HG03159 (cell line): ENCODE measurements around the gene STRBP.
"Not testable (repeated sequence)": the region's sequence is repeated elsewhere in the genome, so short reads cannot be mapped to it uniquely, and the experiment has no call there.

Source experiments
- ATAC-seq: cut with Tn5 transposase; IDR thresholded peaks from one replicate; pipeline ENCODE4 v1.9.1; 2021; ENCODE audit warnings: mild to moderate bottlenecking, moderate library complexity; ENCODE audit not compliant: unreplicated experiment

The STRBP gene

GRCh38 chr9:123268465-123269259 is at the start of gene STRBP:
Gene STRBP, minus strand, starts transcription at chr9:123268586. Its CDS starts 84,452 bp downstream, at chr9:123184134.
- ATAC-seq = peak; percentile 87

- no peak for ATAC-seq
Observed at GRCh38 chr9:123316053-123316718, 47.8 kb upstream of the STRBP start.

DNA sequence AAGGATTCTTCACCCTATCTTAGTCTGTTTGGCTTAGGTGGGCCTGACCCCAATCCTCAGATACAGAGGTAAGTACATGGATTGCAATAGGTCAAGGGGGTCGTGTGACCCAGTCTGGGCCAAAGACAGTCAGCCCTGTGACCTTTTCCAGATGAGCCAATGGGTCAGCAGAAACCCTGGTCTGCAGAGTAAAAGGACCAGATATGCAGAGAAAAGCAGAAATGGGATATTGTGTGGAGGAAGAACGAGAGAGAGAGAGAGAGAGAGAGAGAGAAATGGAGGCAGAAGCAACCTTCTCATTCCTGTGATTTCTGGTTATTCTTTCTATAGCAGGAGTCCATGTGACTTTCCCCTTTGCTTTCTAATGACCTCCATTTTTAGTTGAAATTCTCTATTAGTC is 47.2 kb upstream of the STRBP start:
- ATAC-seq = no peak

DNA sequence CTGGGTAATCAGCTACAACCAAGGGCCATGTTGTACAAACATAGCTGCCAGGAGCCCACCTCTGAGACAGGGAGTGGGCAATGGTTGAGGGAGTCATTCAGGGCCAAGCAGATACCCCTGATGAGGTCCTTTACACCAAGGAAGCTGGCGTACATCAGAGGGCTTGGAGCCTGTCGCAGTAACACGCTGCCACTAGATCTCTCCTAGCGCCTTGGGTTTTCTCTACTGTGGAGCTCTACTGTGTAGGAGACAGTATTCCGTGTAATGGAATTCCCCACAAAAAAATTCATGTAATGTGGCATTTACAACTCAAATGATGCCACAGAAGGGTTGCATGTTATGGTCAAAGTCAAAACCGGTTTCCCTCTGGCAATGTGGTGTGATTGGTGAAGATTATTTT is 46.2 kb upstream of the STRBP start:
- ATAC-seq = no peak

DNA sequence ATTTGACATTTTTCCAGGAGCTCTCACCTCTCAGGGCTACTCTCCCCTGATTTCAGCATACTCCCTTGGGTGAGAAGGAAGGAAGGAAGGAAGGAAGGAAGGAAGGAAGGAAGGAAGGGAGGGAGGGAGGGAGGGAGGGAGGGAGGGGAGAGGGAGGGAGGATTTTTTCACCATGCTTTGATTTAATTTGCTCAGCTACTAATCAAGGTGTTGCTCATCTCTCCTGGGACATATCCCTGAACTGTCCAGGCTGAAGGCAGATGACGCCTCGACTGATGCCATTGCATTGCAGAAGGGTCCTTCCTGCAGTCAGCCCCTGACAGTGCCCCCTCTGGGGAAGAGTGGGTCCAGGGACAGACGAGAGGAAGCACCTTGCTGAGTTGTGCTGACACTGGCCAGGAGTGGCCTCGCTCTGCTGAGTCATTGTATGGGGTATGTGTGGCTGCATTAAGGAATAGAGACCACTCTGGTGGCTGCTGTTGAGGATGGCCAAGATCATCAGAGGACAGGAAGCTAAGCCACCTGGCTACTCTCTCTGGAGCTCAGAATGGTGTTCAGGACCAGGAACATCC is 44.0 kb upstream of the STRBP start:
- ATAC-seq = no peak

- ATAC-seq = no peak
Observed at GRCh38 chr9:123311250-123311752, 42.9 kb upstream of the STRBP start.

DNA sequence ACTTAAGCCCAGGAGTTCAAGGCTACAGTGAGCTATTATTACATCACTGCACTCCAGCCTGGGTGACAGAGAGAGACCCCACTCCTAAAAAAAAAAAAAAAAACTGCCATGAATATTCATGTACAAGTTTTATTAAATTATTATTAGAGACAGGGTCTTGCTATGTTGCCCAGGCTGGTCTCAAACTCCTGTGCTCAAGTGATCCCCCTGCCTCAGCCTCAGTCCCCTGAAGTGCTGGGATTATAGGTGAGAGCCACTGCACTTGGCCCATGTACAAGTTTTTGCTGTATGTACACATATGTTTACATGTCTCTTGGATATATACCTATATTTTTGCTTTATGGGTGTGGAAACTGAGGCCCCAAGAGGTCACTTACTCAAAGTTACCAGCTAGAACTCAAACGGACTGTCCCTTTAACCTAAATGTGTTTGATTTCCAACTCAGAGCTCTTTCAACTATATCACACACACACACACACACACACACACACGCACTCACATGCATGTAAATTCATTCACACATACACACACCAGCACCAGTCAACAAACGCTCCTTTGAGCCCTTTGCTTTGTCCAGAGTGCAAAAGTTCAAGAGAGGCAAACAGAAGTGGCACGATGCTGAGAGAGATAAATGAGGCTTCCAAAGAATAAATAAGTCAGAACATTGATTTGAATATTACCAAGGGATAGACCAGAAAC is 42.3 kb upstream of the STRBP start:
- ATAC-seq = no peak

DNA sequence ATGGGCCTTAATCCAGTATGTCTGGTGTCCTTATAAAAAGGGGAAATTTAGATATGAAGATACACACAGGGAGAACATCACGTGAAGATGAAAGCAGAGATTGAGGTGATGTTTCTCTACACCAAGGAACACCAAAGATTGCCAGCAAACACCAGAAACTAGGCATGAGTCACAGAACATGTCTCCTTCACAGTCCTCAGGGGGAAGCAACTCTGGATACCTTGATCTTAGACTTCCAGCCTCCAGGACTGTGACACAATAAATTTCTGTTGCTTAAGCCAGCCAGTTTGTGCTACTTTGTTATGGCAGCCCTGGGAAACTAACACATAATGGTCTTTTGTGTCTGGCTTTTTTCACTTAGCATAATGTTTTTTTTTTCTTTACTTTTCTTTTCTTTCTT is 41.2 kb upstream of the STRBP start:
- ATAC-seq = no peak

DNA sequence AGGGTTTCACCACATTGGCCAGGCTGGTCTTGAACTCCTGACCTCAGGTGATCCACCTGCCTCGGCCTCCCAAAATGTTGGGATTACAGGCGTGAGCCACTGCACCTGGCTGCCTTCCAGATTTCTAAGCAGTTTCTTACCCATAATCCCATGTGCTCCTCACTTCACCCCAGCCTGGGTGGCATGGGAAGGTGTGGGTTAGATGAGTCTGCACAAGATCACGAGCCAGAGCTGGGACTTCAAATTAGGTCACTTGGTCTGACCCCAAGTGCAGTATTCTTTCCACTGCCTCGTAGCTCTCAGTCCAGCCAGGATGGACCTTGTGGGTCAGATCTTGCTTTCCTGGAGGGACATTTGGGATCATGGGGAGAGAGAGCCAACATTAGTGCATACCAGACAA is 37.5 kb upstream of the STRBP start:
- ATAC-seq = no peak

DNA sequence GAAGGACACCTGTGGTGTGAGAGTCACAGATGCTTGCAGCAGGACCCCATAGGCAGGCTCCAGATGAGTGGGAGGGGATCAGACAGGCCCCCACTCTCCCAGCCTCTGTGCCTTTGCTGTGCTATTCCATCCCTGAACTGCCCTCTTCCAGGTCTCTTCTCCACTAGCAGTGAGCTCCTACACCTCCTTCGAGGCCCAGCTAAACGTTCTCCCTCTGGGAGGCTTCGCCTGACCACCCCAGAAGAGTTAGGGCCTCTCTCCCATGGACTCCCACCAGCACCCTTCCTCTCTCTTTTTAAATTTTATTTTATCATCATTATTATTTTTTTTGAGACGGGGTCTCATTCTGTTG is 35.9 kb upstream of the STRBP start:
- ATAC-seq = no peak

DNA sequence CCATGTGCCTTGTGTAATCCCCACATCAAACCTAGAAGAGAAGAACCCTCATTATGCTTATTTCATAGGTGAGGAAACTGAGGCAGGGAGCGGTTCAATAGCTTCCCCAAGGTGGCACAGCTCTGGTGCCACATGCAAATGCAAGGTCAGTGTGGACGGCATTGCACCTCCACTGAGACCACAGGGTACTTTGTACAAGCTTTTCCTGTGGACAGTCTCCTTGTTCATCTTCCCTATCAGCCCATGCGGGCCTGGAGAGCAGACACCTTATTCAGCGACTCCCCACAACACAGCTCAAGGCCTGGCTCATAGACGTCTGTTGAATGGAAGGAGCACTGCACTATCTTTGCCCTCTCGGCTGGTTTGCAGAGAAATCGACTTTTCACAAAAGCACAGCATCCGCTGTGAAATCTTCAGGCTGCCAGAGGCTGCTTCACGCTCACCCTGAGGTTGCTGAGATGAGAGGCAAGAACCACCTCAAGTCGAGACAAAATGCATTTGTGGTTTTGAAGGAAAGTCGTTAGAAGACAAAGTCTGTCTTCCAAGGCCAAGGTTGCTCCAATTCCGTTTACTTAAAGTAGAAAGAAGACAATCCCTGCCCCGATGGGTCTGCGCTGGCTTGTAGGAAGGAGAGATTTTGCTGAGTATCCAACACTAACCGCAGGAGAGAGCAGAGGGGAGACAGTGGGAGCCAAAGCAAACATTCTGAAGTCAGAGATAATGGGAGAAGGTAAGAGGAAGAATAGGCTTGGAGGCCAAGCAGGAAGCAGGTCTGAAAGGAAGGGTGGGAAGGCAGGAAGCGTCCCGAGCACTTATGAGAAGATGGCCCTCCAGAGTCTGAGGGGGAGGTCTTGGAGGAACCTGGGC is 34.2 kb upstream of the STRBP start:
- ATAC-seq = no peak

DNA sequence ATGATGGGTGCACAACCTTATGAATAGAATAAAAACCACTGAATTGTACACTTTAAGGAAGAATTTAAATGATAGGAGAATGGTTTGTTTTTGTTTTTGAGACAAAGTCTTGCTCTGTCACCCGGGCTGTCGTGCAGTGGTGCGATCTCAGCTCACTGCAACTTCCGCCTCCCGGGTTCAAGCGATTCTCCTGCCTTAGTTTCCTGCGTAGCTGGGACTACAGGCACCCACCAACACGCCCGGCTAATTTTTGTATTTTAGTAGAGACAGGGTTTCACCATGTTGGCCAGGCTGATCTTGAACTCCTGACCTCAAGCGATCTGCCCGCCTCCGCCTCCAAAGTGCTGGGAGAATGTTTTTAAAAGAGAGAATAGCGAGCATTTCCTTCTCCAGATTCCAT is 33.5 kb upstream of the STRBP start:
- not testable (repeated sequence) for ATAC-seq

GRCh38 chr9:123300554-123300953 is 32.2 kb upstream of the STRBP start:
- ATAC-seq = no peak

- no peak for ATAC-seq
Observed at GRCh38 chr9:123299558-123300126, 31.3 kb upstream of the STRBP start.

- ATAC-seq = no peak
Observed at GRCh38 chr9:123296174-123296573, 27.8 kb upstream of the STRBP start.

GRCh38 chr9:123291736-123292135 is 23.4 kb upstream of the STRBP start:
- ATAC-seq = no peak

GRCh38 chr9:123290764-123291163 is 22.4 kb upstream of the STRBP start:
- ATAC-seq = no peak

GRCh38 chr9:123287639-123288038 is 19.3 kb upstream of the STRBP start:
- no peak for ATAC-seq

DNA sequence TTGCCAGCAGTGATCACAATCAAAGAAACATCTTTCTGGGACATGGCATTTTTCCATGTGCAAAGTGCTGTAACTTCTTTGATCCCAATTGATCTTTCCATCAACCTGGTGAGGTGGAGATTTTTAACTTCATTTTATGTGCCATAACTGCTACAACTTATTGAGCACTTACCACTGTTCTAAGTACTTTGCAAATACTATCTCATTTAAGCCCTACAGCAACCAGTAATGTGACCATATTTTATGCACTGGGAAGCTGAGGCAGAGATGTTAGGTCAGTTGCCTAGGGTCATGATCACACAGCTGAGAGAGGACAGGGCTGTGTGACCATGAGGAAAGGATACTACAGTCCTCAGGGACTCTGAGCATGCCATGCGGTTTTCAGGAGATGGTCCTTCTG is 17.9 kb upstream of the STRBP start:
- ATAC-seq = no peak

- no peak for ATAC-seq
Observed at GRCh38 chr9:123284656-123285055, 16.3 kb upstream of the STRBP start.
